ENCODE results near the gene FDXR. TPM values are rescaled to one million over a fixed set of nuclear protein-coding genes. Genes with fewer than 3 reads are reported as not detected.

The FDXR gene, protein sequence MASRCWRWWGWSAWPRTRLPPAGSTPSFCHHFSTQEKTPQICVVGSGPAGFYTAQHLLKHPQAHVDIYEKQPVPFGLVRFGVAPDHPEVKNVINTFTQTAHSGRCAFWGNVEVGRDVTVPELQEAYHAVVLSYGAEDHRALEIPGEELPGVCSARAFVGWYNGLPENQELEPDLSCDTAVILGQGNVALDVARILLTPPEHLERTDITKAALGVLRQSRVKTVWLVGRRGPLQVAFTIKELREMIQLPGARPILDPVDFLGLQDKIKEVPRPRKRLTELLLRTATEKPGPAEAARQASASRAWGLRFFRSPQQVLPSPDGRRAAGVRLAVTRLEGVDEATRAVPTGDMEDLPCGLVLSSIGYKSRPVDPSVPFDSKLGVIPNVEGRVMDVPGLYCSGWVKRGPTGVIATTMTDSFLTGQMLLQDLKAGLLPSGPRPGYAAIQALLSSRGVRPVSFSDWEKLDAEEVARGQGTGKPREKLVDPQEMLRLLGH
- 14.1 and 26.0 TPM in 2 replicates for total RNA-seq

DNA sequence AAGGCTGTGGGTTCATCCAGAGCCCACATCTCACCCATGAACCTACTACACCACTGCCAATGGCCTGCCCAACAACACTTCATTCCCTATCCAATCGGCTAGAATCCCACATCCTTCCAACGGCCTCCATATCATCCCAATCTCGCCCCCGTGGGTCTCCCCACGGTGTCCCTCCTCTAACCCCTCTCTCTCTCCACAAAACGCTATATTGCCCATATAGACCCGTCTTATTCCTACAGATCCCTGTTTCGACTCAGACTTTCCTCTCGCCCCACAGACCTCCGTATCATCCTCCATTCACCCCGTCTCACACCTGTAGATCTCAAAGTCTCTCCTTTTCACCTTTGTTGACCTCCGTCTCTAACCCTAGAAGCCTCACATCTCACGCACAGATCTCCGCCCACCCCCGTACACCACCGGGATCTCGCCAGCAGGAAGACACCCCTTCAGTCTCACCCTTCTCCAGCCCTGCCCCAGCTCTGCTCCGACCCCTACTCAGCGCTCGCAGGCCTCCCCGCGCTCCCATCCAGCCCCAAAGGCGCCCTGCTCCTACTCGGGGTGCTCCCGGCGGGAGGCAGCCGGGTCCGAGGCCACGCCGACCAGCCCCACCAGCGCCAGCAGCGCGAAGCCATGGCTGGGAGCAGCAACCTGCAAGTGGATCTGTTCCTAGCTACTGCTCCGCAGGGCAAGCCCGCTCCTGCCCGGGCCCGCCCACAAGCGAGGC lies at the start of gene FDXR:
Gene FDXR (minus strand): TSS at position 682 of the 724 bp plus-strand sequence. CDS start 50 bp downstream, at position 632.

DNA sequence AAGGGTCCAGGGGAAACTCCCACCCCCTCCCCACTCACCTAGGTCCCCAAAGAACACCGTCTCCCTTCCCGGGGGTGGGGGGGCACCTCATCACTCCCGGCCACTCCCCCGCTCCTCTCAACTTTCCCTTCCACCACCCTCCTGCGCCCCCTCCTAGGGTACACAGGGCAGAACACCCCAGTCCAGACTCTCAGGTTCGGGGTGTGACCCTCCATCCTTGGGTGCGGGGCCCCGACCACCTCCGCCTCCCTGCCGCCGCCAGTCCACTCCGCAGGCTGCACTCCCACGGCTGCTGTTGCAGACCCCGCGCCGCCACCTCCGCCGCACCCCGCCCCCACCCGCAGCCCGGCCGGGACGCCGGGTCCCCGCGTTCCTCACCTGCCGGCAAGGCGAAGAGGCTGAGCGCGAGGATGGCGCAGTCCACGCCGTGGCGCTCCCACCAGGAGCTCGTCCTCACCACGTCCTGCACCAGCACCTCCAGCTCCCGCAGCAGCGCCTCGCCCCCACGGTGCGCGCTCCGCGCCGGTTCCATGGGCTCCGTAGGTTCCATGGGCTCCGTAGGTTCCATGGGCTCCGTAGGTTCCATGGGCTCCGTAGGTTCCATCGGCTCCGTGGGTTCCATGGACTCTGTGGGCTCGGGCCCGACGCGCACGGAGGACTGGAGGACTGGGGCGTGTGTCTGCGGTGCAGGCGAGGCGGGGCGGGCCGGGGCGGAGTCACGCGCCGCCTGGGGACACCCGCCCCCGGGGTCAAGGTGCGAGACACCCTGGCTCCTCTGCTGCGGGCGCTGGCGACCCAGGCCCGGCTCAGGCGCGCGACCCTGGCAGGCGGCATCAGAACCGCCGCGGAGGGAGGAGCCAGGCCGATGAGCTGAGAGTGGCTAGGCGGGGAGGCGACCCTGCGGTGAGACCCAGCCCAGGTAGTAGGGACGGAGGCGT lies 20.4 kb upstream of the FDXR start, which contains the start of gene FADS6:
Gene FADS6 (minus strand): TSS at position 660 of the 938 bp plus-strand sequence. CDS start 38 bp downstream, at position 622.

DNA sequence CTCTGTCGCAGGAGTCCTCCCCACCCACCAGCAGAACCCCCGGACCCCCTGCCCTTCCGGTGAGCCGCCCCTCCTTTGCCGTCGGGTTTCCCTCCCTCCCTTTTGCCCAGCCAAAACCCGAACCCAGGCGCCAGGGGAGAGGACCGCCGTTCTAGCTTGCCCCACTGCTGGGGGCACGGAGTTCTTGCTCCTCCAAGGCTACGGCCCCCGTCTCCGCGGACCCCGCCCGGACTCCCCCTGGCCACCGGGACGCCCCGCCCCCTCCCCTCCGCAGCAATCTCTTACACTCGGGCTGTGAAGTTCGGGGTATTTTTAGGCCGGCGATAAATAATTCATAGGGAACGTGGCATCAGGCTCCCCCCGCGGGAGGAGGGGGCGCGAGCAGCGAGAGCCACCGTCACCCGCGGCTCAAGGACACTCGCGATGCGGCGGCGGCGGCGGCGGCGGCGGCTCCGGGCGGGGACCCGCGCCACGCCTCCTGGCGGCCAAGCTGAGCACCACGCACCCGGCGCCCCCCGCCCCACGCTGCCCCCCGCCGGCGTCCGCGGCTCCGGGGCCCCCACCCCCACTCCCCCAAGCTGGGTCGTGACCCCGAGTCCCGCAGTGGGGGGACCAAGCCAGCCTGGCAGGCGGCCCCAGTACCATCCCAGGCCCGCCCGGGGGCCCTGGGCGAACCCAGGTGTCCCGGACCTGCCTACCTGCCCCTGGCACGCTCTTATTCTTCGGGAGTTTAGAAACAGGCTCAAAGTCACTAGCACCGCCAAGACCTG lies 13.2 kb downstream of the FDXR start, which contains the start of gene GRIN2C:
Gene GRIN2C (minus strand): TSS at position 427 of the 770 bp plus-strand sequence. CDS start 4,793 bp downstream, outside the sequence.

Other genes with a start within 250 kb of the FDXR start
- not detected in 2 replicates for gene CD300E, start 249.3 kb downstream of the FDXR start, total RNA-seq
- gene CD300LF, start 160.1 kb downstream of the FDXR start, total RNA-seq = not detected in 2 replicates
- 0.49 and 0.85 TPM in 2 replicates for gene RAB37, start 135.7 kb downstream of the FDXR start, total RNA-seq
- 15.4 and 23.3 TPM in 2 replicates for gene NHERF1, start 124.4 kb downstream of the FDXR start, total RNA-seq
- 39.3 and 42.5 TPM in 2 replicates for gene NAT9, start 96.6 kb downstream of the FDXR start, total RNA-seq
- gene GRIN2C, start 13.1 kb downstream of the FDXR start, total RNA-seq = 0.12 and 0.16 TPM in 2 replicates
- gene FADS6, start 20.6 kb upstream of the FDXR start, total RNA-seq = not detected in 2 replicates
- gene USH1G, start 50.3 kb upstream of the FDXR start, total RNA-seq = not detected in 2 replicates
- gene OTOP2, start 51.3 kb upstream of the FDXR start, total RNA-seq = not detected in 2 replicates
- not detected in 2 replicates for gene OTOP3, start 62.9 kb upstream of the FDXR start, total RNA-seq
- 0.16 and 0.61 TPM in 2 replicates for gene HID1, start 99.8 kb upstream of the FDXR start, total RNA-seq
- 29.3 and 30.5 TPM in 2 replicates for gene CDR2L, start 114.6 kb upstream of the FDXR start, total RNA-seq
- gene MRPL58, start 139.7 kb upstream of the FDXR start, total RNA-seq = 14.8 and 24.9 TPM in 2 replicates
- 175 TPM in 2 replicates for gene ATP5PD, start 174.0 kb upstream of the FDXR start, total RNA-seq
- 24.5 and 25.3 TPM in 2 replicates for gene KCTD2, start 174.2 kb upstream of the FDXR start, total RNA-seq
- 28.1 and 33.5 TPM in 2 replicates for gene SLC16A5, start 215.0 kb upstream of the FDXR start, total RNA-seq
- gene ARMC7, start 237.0 kb upstream of the FDXR start, total RNA-seq = 1.8 and 3.2 TPM in 2 replicates

Measured in hair follicle dermal papilla cell (primary cell).